Stimulated activated CD4-positive, alpha-beta T cell treated with anti-CD3 and anti-CD28 coated beads, Interleukin-1b, Interleukin-23, amount 100 ng/mL, for 48 hours (primary cell): ENCODE data around the gene GNAQ.

Source experiments
- DNase-seq: peaks from one replicate; pipeline ENCODE4 v3.0.0-alpha.2; 2020

Gene GNAQ

DNA sequence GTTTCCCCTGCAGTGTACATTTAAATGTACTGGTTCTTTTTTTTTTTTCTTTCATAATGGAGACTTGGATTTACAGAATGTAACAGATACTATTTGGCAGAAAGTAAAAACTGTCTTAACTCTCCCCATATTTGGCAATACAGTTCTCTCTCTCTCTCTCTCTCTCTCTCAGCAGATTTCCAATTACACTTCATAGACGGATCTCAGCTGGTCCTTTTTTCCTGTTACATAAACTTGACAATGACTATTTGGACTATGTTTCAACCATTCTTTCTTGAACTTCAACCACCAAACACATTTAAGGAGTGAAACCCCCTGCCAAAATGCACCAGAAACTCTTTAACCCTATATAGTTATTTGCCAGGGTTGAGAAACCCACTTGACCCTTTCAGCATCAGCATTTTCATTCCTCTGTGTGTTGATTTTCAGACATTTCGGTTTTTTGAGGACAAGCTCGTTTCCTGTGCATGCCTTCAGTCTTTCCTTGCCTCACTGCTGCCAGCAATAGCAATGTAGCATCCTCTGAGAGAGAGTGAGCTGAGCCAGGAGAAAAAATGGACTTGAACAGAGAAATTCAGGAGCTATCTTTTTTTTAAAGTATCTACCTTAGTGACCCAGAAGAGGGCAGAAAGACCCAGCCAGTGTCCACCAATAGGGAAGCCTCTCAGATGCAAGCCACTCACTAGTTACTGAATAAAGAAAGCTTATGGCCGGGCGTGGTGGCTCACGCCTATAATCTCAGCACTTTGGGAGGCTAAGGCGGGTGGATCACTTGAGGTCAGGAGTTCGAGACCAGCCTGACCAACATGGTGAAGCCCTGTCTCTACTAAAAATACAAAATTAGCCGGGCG lies 357.4 kb downstream of the GNAQ start:
- no peak for DNase-seq

- DNase-seq = no peak
Measured at GRCh38 chr9:77672183-77672582, 359.4 kb downstream of the GNAQ start.

- no peak for DNase-seq
Measured at GRCh38 chr9:77667151-77667550, 364.5 kb downstream of the GNAQ start.
